ENCODE results near the gene CNDP1. TPM values are rescaled to one million over a fixed set of nuclear protein-coding genes. Genes with fewer than 3 reads are reported as not detected.

CNDP1 gene
- total and polyA plus RNA-seq, 4 donors, result 0.09 to 21.1 (median 5.8) TPM

DNA sequence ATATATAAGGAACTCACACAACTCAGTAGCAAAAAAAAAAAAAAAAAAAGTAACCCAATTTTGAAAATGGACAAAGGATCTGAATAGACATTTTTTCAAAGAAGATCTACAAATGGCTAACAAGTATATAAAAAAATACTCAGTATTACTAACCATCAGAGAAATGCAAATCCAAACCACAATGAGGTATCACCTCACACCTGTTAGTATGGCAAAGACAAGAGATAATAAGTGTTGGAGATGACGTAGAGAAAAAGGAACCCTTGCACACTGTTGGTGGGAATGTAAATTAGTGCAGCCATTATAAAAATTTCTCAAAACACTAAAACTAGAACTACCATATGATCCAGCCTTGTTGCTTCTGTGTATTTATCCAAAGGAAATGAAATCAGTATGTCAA is 5.8 kb upstream of the CNDP1 start:
- no peak overlapping the region for H3K9ac ChIP-seq (ENCODE audit: low read depth in 1 of 2, low read length in 2 of 2)
- H3K4me3 ChIP-seq (ENCODE audit: low read depth in 1 of 3, low read length in 3 of 3), result no peak overlapping the region
- DNase-seq (ENCODE audit: low spot score), result no peak
- no peaks in the 10 kb centered on the region for H3K36me3 ChIP-seq (ENCODE audit: control insufficient read depth in 4 of 4, insufficient read depth in 3 of 4, low read depth in 1 of 4, low read length in 3 of 4)
- no peak overlapping the region for H3K27ac ChIP-seq (ENCODE audit: low read depth in 1 of 2, low read length in 2 of 2)
- no peaks in the 10 kb centered on the region for H3K9me3 ChIP-seq (ENCODE audit: control insufficient read depth in 4 of 4, low read length in 3 of 4)
- no peaks in the 10 kb centered on the region for H3K4me1 ChIP-seq (ENCODE audit: control insufficient read depth in 4 of 4, insufficient read depth in 4 of 4, low read length in 3 of 4)
- H3K27me3 ChIP-seq (ENCODE audit: control insufficient read depth in 4 of 4, insufficient read depth in 4 of 4, low read length in 3 of 4), result no peaks in the 10 kb centered on the region
- WGBS, result 89% methylated on average over 1 of the region's 1 CpG
- TF ChIP-seq JUND (IDR thresholded peaks at IDR 0.05) (no peak), HNF4G (IDR thresholded peaks at IDR 0.05) (no peak), RAD21 (IDR thresholded peaks at IDR 0.05) (no peak), YY1 (IDR thresholded peaks at IDR 0.05) (no peak), HNF4A (conservative IDR thresholded peaks at IDR 0.05) (no peak), TAF1 (conservative IDR thresholded peaks at IDR 0.05) (no peak), SP1 (IDR thresholded peaks at IDR 0.05) (no peak), GABPA (IDR thresholded peaks at IDR 0.05 in 1 of 2, conservative IDR thresholded peaks at IDR 0.05 in 1 of 2) (no peak), EGR1 (IDR thresholded peaks at IDR 0.05; ENCODE audit: low read depth in 2 of 2) (no peak), FOXA1 (IDR thresholded peaks at IDR 0.05) (no peak)
- TF ChIP-seq, protein P1, sequence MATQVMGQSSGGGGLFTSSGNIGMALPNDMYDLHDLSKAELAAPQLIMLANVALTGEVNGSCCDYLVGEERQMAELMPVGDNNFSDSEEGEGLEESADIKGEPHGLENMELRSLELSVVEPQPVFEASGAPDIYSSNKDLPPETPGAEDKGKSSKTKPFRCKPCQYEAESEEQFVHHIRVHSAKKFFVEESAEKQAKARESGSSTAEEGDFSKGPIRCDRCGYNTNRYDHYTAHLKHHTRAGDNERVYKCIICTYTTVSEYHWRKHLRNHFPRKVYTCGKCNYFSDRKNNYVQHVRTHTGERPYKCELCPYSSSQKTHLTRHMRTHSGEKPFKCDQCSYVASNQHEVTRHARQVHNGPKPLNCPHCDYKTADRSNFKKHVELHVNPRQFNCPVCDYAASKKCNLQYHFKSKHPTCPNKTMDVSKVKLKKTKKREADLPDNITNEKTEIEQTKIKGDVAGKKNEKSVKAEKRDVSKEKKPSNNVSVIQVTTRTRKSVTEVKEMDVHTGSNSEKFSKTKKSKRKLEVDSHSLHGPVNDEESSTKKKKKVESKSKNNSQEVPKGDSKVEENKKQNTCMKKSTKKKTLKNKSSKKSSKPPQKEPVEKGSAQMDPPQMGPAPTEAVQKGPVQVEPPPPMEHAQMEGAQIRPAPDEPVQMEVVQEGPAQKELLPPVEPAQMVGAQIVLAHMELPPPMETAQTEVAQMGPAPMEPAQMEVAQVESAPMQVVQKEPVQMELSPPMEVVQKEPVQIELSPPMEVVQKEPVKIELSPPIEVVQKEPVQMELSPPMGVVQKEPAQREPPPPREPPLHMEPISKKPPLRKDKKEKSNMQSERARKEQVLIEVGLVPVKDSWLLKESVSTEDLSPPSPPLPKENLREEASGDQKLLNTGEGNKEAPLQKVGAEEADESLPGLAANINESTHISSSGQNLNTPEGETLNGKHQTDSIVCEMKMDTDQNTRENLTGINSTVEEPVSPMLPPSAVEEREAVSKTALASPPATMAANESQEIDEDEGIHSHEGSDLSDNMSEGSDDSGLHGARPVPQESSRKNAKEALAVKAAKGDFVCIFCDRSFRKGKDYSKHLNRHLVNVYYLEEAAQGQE (IDR thresholded peaks at IDR 0.05), result no peak
- TF ChIP-seq, protein P2, sequence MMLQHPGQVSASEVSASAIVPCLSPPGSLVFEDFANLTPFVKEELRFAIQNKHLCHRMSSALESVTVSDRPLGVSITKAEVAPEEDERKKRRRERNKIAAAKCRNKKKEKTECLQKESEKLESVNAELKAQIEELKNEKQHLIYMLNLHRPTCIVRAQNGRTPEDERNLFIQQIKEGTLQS (IDR thresholded peaks at IDR 0.05), result no peak
- TF ChIP-seq, protein P3, sequence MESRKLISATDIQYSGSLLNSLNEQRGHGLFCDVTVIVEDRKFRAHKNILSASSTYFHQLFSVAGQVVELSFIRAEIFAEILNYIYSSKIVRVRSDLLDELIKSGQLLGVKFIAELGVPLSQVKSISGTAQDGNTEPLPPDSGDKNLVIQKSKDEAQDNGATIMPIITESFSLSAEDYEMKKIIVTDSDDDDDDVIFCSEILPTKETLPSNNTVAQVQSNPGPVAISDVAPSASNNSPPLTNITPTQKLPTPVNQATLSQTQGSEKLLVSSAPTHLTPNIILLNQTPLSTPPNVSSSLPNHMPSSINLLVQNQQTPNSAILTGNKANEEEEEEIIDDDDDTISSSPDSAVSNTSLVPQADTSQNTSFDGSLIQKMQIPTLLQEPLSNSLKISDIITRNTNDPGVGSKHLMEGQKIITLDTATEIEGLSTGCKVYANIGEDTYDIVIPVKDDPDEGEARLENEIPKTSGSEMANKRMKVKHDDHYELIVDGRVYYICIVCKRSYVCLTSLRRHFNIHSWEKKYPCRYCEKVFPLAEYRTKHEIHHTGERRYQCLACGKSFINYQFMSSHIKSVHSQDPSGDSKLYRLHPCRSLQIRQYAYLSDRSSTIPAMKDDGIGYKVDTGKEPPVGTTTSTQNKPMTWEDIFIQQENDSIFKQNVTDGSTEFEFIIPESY (IDR thresholded peaks at IDR 0.05), result no peak
- TF ChIP-seq, protein P4, sequence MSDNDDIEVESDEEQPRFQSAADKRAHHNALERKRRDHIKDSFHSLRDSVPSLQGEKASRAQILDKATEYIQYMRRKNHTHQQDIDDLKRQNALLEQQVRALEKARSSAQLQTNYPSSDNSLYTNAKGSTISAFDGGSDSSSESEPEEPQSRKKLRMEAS (IDR thresholded peaks at IDR 0.05), result no peak

DNA sequence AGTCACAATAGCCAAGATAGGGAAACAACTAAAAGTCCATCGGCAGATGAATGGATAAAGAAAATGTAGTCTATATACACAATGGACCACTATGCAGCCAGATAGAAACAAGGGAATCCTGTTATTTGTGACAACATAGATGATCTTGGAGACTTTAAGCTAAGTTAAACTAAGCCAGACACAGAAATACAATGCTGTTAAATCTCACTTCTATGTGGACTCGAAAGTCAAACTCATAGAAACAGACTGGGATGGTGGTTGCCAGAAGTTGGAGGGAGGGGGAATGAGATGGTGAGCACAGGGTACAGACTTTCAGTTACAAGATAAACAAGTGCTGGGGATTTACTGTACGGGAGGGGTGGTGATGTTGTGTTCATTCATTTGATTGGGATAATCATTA is 5.4 kb upstream of the CNDP1 start:
- H3K4me1 ChIP-seq (ENCODE audit: control insufficient read depth in 4 of 4, insufficient read depth in 4 of 4, low read length in 3 of 4), result no peaks in the 10 kb centered on the region
- no peaks in the 10 kb centered on the region for H3K9me3 ChIP-seq (ENCODE audit: control insufficient read depth in 4 of 4, low read length in 3 of 4)
- no peaks in the 10 kb centered on the region for H3K27me3 ChIP-seq (ENCODE audit: control insufficient read depth in 4 of 4, insufficient read depth in 4 of 4, low read length in 3 of 4)
- H3K4me3 ChIP-seq (ENCODE audit: low read depth in 1 of 3, low read length in 3 of 3), result no peak overlapping the region
- no peak for TF ChIP-seq TAF1 (conservative IDR thresholded peaks at IDR 0.05)
- no peak for TF ChIP-seq FOXA2 (IDR thresholded peaks at IDR 0.05)
- TF ChIP-seq HNF4A (conservative IDR thresholded peaks at IDR 0.05), result no peak
- H3K9ac ChIP-seq (ENCODE audit: low read depth in 1 of 2, low read length in 2 of 2), result no peak overlapping the region
- 79% methylated on average over 3 of the region's 3 CpGs for WGBS
- no peak overlapping the region for H3K27ac ChIP-seq (ENCODE audit: low read depth in 1 of 2, low read length in 2 of 2)
- no peaks in the 10 kb centered on the region for H3K36me3 ChIP-seq (ENCODE audit: control insufficient read depth in 4 of 4, insufficient read depth in 3 of 4, low read depth in 1 of 4, low read length in 3 of 4)
- no peak for DNase-seq (ENCODE audit: low spot score)
